ENCODE data around the gene B3GAT3.

DNA sequence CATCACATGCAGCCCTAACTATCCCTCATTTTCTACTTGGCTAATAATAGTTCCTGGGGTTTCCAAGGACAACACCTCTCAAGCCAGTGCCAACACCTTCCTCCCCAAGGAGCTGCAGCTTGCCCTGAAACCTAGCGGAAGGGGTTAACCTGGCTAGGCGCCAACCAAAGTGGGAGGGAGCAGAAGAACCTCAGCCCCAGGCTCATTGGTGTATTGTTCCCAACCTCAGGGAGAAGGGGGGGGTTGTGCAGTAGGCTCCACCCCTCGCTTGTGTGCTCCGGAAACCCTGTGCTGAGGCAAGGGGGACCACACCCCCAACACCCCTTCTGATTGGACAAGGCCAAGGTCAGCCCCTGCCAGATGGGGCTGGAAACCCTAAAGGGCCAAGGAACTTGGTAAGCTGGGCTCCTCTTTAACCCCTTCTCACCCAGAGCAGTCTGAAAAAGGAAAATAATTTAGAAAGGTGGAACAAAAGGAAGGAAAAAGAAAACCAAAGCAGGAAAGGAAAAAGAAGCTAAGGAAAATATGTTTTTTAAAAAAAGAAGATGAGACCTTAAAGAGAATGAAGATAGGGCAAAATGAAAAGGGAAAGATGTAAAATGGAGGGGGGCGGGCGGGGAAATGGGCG lies 22.6 kb downstream of the B3GAT3 start:
- TF ChIP-seq, protein P1, sequence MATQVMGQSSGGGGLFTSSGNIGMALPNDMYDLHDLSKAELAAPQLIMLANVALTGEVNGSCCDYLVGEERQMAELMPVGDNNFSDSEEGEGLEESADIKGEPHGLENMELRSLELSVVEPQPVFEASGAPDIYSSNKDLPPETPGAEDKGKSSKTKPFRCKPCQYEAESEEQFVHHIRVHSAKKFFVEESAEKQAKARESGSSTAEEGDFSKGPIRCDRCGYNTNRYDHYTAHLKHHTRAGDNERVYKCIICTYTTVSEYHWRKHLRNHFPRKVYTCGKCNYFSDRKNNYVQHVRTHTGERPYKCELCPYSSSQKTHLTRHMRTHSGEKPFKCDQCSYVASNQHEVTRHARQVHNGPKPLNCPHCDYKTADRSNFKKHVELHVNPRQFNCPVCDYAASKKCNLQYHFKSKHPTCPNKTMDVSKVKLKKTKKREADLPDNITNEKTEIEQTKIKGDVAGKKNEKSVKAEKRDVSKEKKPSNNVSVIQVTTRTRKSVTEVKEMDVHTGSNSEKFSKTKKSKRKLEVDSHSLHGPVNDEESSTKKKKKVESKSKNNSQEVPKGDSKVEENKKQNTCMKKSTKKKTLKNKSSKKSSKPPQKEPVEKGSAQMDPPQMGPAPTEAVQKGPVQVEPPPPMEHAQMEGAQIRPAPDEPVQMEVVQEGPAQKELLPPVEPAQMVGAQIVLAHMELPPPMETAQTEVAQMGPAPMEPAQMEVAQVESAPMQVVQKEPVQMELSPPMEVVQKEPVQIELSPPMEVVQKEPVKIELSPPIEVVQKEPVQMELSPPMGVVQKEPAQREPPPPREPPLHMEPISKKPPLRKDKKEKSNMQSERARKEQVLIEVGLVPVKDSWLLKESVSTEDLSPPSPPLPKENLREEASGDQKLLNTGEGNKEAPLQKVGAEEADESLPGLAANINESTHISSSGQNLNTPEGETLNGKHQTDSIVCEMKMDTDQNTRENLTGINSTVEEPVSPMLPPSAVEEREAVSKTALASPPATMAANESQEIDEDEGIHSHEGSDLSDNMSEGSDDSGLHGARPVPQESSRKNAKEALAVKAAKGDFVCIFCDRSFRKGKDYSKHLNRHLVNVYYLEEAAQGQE (tag by site-specific recombination; IDR thresholded peaks at IDR 0.05), result no peak
- TF ChIP-seq IKZF3 (tag by site-specific recombination; IDR thresholded peaks at IDR 0.05), result 0 out of 2 replicates have a peak, but pooled peaks have one; percentile 24
- TF ChIP-seq, protein P2, sequence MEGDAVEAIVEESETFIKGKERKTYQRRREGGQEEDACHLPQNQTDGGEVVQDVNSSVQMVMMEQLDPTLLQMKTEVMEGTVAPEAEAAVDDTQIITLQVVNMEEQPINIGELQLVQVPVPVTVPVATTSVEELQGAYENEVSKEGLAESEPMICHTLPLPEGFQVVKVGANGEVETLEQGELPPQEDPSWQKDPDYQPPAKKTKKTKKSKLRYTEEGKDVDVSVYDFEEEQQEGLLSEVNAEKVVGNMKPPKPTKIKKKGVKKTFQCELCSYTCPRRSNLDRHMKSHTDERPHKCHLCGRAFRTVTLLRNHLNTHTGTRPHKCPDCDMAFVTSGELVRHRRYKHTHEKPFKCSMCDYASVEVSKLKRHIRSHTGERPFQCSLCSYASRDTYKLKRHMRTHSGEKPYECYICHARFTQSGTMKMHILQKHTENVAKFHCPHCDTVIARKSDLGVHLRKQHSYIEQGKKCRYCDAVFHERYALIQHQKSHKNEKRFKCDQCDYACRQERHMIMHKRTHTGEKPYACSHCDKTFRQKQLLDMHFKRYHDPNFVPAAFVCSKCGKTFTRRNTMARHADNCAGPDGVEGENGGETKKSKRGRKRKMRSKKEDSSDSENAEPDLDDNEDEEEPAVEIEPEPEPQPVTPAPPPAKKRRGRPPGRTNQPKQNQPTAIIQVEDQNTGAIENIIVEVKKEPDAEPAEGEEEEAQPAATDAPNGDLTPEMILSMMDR (tag by site-specific recombination; IDR thresholded peaks at IDR 0.05), result no peak
- TF ChIP-seq BCL11A (tag by site-specific recombination; IDR thresholded peaks at IDR 0.05; ENCODE audit: low read depth), result no peak
- TF ChIP-seq ZNF274 (IDR thresholded peaks at IDR 0.05; ENCODE audit: low read length), result no peak
- TF ChIP-seq ZNF274 (tag by site-specific recombination; IDR thresholded peaks at IDR 0.05; ENCODE audit: borderline replicate concordance), result no peak
- no peak for TF ChIP-seq ZNF112 (tag by site-specific recombination; IDR thresholded peaks at IDR 0.05)
- no peak for TF ChIP-seq SCRT2 (tag by site-specific recombination; IDR thresholded peaks at IDR 0.05)
- TF ChIP-seq ZBTB20 (tag by site-specific recombination; IDR thresholded peaks at IDR 0.05), result no peak
